Heart right ventricle (tissue), 16 donors: Measurements from ENCODE around the gene KRT81. TPM values are rescaled to one million over a fixed set of nuclear protein-coding genes. Genes with fewer than 3 reads are reported as not detected.
A peak's percentile ranks its signal among the peaks of the same experiment; 100 is the strongest.
"Not testable (repeated sequence)": the region's sequence is repeated elsewhere in the genome, so short reads cannot be mapped to it uniquely, and the experiment has no call there.

ENCODE experiments used
- ATAC-seq, 8 donors: fragments of 200-7000 bp; cut with Tn5 transposase; one replicate each; pipeline ENCODE4 v1.9.1; 2020; ENCODE audit warnings: mild to moderate bottlenecking in 8 of 8, moderate library complexity in 8 of 8, moderate number of reproducible peaks in 1 of 8
- DNase-seq, 2 donors: peaks; one replicate each; pipeline ENCODE4 v3.0.0-alpha.2; 2020
- H3K27ac ChIP-seq, 10 donors: fragments of 200-600 bp; sonication (generic) in 2 of 10; one replicate each; pipeline versions ENCODE4 v1.5.0 to v1.8.0; 2020 to 2022; ENCODE audit warnings: mild to moderate bottlenecking in 3 of 10
- H3K27me3 ChIP-seq, 7 donors: fragments of 200-600 bp; one replicate each; pipeline ENCODE4 v1.8.0; 2021 to 2022; ENCODE audit warnings: mild to moderate bottlenecking in 2 of 7
- H3K36me3 ChIP-seq, 9 donors: fragments of 200-600 bp; sonication (generic) in 1 of 9; one replicate each; pipeline versions ENCODE4 v1.5.0 to v1.8.0; 2020 to 2022; ENCODE audit warnings: mild to moderate bottlenecking in 2 of 9
- H3K4me1 ChIP-seq, 9 donors: fragments of 200-600 bp; sonication (generic) in 1 of 9; one replicate each; pipeline versions ENCODE4 v1.5.0 to v1.8.0; 2020 to 2022; ENCODE audit warnings: mild to moderate bottlenecking in 4 of 9
- H3K4me3 ChIP-seq, 10 donors: fragments of 200-600 bp; sonication (generic) in 2 of 10; one replicate each; pipeline versions ENCODE4 v1.5.0 to v1.8.0; 2020 to 2022; ENCODE audit warnings: mild to moderate bottlenecking in 7 of 10, moderate library complexity in 2 of 10
- H3K9me3 ChIP-seq, 11 donors: fragments of 200-600 bp in 10 of 11; sonication (generic) in 2 of 11; one replicate each; pipeline versions ENCODE4 v1.5.0 to v1.8.0; 2013 to 2022; ENCODE audit warnings: mild to moderate bottlenecking in 2 of 11, control low read depth in 1 of 11, moderate library complexity in 1 of 11
- WGBS, 2 donors: extraction: QIAGEN DNeasy Blood & Tissue Kit; methylation state at CpG; one replicate each; pipeline ENCODE4 v1.1.7; 2013; ENCODE audit warnings: inconsistent platforms in 1 of 2; 5-methylcytosine and 5-hydroxymethylcytosine counted together
- intact Hi-C, 10 donors: fragments of 100-400 bp; cut with DNase I; formaldehyde crosslinking; loops; one replicate each; pipeline versions ENCODE4 v1.11.1 to v1.14.2; 2022
- polyA plus RNA-seq, 2 donors: library from polyadenylated mRNA; stranded (reverse); fragments of 200-250 nt; gene quantifications; one replicate each; pipeline ENCODE4 v1.2.3, GENCODE V29; 2013
- total RNA-seq, 10 donors: library from RNA; stranded (reverse); fragmentation: NEBNext Ultra II Directional in 3 of 10; extraction: Animal tissue kit (Norgen Biotek cat#: 25700) in 3 of 10; gene quantifications; one replicate each; pipeline versions ENCODE4 v1.2.1 to v1.2.4, GENCODE V29; 2021 to 2023
- TF ChIP-seq, protein P1 (sequence below), 9 donors: fragments of 200-600 bp; sonication (generic) in 2 of 9; IDR thresholded peaks; one replicate each; pipeline versions ENCODE4 v1.5.0 to v1.8.0; 2021 to 2022; ENCODE audit warnings: antibody characterized with exemption in 9 of 9, mild to moderate bottlenecking in 5 of 9, moderate library complexity in 1 of 9
- donor health status: Arrhythmogenic right ventricular cardiomyopathy.
- donor health status: ischemic (EF 13 %, LVEDD 7.1; RV severe dilation, severe dysfunction).
- donor health status: healthy with polysubstance abuse.
- donor health status: DM: no; HTN: yes; CAD: no.
- donor health status: DM: no; HTN: no; CAD: no.
- donor health status: ischemic (EF 25% LVEDD 6.9; RV normal size, moderate dysfunction).
- donor health status: ischemic (EF 25% LVEDD 5.7; RV mildly dilated, moderate dysfunction).
- donor health status: healthy.
- donor health status: DM: yes; HTN: yes; CAD: no.
- donor health status: Ischemic cardiomyopathy.
- donor health status: ischemic (EF 35%, LVEDD 5.7; RV mildly dilated, moderate dysfunction).
- donor health status: nonischemic (EF 11% LVEDD 7.7; RV severe dilation, severe dysfunction).
- donor health status: DM: yes; HTN: yes; CAD: no.
- donor health status: PGD.
- donor health status: ischemic (EF 29% LVEDD 5.4; RV normal size, mild dysfunction).
- donor health status: nonischemic (EF 23%, LVEDD 6.1; RV moderate dilation, normal function).

KRT81 gene
- total and polyA plus RNA-seq, 12 donors = not detected

DNA sequence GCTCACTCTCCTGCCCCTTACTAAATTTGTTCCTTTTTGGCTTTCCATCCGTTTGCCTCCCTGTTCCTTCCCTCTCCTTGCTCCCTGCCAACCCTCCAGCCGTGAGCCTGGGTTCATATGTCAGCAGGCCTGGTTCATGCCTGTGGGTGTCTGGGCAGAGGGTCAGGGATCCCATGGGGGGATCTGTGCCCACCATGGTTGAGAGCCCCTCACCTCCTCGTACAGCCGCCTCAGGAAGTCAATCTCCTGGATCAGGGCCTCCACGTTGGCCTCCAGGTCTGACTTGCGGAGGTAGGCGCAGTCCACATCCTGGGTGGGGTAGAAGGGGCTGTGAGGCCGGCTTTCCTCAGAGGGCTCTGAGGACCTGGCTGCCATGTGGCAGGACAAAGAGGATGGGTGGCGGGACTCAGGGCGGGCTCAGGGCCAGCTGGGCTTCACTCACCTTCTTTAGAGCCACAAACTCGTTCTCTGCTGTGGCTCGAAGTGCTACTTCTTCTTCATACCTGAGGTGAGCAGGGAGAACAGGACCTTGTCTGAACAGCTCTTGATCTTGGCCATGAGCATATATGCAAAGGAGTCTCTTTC lies 26.2 kb upstream of the KRT81 start:
- WGBS, 2 donors = 79 to 86% methylated on average over 12 of the region's 12 CpGs
- no peaks in the 10 kb centered on the region for H3K36me3 ChIP-seq
- TF ChIP-seq, protein P1, sequence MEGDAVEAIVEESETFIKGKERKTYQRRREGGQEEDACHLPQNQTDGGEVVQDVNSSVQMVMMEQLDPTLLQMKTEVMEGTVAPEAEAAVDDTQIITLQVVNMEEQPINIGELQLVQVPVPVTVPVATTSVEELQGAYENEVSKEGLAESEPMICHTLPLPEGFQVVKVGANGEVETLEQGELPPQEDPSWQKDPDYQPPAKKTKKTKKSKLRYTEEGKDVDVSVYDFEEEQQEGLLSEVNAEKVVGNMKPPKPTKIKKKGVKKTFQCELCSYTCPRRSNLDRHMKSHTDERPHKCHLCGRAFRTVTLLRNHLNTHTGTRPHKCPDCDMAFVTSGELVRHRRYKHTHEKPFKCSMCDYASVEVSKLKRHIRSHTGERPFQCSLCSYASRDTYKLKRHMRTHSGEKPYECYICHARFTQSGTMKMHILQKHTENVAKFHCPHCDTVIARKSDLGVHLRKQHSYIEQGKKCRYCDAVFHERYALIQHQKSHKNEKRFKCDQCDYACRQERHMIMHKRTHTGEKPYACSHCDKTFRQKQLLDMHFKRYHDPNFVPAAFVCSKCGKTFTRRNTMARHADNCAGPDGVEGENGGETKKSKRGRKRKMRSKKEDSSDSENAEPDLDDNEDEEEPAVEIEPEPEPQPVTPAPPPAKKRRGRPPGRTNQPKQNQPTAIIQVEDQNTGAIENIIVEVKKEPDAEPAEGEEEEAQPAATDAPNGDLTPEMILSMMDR (IDR thresholded peaks at IDR 0.05) = no peak
- H3K27ac ChIP-seq = no peak overlapping the region
- DNase-seq = no peak
- intact Hi-C loops = no loop called here
- ATAC-seq = no peak
- no peaks in the 10 kb centered on the region for H3K4me1 ChIP-seq
- H3K9me3 ChIP-seq = no peaks in the 10 kb centered on the region
- peaks cover 14 to 74% (median 41%) of the 10 kb centered on the region in 7 donors for H3K27me3 ChIP-seq
- H3K4me3 ChIP-seq = no peak overlapping the region

DNA sequence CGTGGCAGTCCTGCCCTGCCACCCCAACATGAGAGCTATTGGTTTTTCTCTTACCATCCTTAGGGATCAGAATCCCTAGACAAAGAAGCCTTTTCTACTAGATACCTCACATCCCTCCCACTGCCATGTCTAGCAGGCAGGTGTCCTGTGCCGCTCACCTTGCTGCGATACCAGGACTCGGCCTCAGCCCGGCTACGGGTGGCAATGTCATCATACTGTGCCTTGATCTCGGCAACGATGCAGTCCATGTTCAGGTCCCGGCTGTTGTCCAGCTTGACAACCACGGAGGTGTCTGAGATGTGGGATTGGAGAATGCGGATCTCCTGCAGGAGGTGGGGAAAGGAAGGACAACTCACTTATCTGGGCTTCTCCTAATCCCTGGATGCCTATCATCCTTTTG lies 25.4 kb upstream of the KRT81 start:
- H3K4me3 ChIP-seq = no peak overlapping the region
- TF ChIP-seq, protein P1 (IDR thresholded peaks at IDR 0.05) = no peak
- ATAC-seq (no peak), DNase-seq (no peak)
- intact Hi-C loops = no loop called here
- H3K36me3 ChIP-seq = no peaks in the 10 kb centered on the region
- no peaks in the 10 kb centered on the region for H3K9me3 ChIP-seq
- WGBS, 2 donors = 85 to 93% methylated on average over 11 of the region's 11 CpGs
- peaks cover 14 to 70% (median 40%) of the 10 kb centered on the region in 7 donors for H3K27me3 ChIP-seq
- H3K4me1 ChIP-seq = no peaks in the 10 kb centered on the region
- H3K27ac ChIP-seq = no peak overlapping the region

- WGBS, 2 donors = 84 to 94% methylated on average over 9 of the region's 9 CpGs
- H3K4me1 ChIP-seq = peaks cover 0 to 3% (median 0%) of the 10 kb centered on the region in 9 donors
- TF ChIP-seq, protein P1 (IDR thresholded peaks at IDR 0.05) = no peak
- intact Hi-C loops = no loop called here
- ATAC-seq (no peak), DNase-seq (no peak)
- H3K27ac ChIP-seq = no peak overlapping the region
- H3K4me3 ChIP-seq = no peak overlapping the region
- no peaks in the 10 kb centered on the region for H3K36me3 ChIP-seq
- H3K9me3 ChIP-seq = no peaks in the 10 kb centered on the region
- peaks cover 14 to 70% (median 40%) of the 10 kb centered on the region in 7 donors for H3K27me3 ChIP-seq
Measured at GRCh38 chr12:52316290-52316689, 25.0 kb upstream of the KRT81 start.

DNA sequence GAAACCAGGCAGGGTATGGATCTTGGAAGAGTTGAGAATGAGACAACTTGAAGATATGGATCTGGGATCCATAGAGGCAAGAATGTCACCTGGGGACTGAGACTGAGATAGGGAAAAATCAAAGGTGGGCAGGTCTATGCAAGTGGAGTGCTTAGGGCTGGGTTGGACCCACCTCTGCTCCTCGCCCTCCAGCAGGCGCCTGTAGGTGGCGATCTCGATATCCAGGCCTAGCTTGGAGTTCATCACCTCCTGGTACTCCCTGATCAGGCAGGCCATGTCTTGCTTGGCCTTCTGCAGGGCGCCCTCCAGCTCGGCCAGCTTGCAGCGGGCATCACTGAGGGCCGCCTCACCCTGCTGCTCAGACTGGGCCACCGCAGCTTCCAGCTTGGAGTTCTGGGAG lies 24.4 kb upstream of the KRT81 start:
- TF ChIP-seq, protein P1 (IDR thresholded peaks at IDR 0.05) = peak in 4 of 9 donors; percentile 11 to 39 (median 22)
- H3K4me3 ChIP-seq, ATAC-seq, H3K36me3 ChIP-seq, H3K4me1 ChIP-seq, DNase-seq, H3K27ac ChIP-seq, intact Hi-C loops, H3K9me3 ChIP-seq: not testable (repeated sequence)
- peaks cover 9 to 64% (median 40%) of the 10 kb centered on the region in 7 donors for H3K27me3 ChIP-seq
- WGBS, 2 donors = 46 to 63% methylated on average over 9 of the region's 9 CpGs
